NCI-H748 (cell line): ENCODE data around the gene CRKL.

ENCODE experiments used
- DNase-seq: peaks from one replicate; lab custom pipeline; 2025; ENCODE audit not compliant: unreplicated experiment; lab: John Stamatoyannopoulos, UW

CRKL gene

GRCh38 chr22:20994902-20995241, 77.7 kb downstream of the CRKL start:
- no peak for DNase-seq

GRCh38 chr22:20995329-20996030, 78.3 kb downstream of the CRKL start:
- no peak for DNase-seq

GRCh38 chr22:20996031-20996410, 78.8 kb downstream of the CRKL start:
- no peak for DNase-seq

- no peak for DNase-seq
These were observed 79.7 kb downstream of the CRKL start for GRCh38 chr22:20996598-20997535.

GRCh38 chr22:20997536-20998257, 80.5 kb downstream of the CRKL start:
- DNase-seq, result no peak

GRCh38 chr22:20998411-20999336, 81.5 kb downstream of the CRKL start:
- no peak for DNase-seq

- DNase-seq, result no peak
These were observed 82.4 kb downstream of the CRKL start for GRCh38 chr22:20999350-21000206.

- DNase-seq, result peak; percentile 30
These were observed 83.2 kb downstream of the CRKL start for GRCh38 chr22:21000207-21000986.

GRCh38 chr22:21000987-21001600, 83.9 kb downstream of the CRKL start:
- no peak for DNase-seq

GRCh38 chr22:21001601-21002325, 84.6 kb downstream of the CRKL start, which contains the start of gene THAP7:
Gene THAP7 (minus strand): TSS chr22:21002118. CDS start chr22:21001911, 207 bp downstream.
- DNase-seq, result peak; percentile 94
